ENCODE measurements around the gene C2orf76.

The C2orf76 gene

GRCh38 chr2:119337749-119338148 lies 28.9 kb downstream of the C2orf76 start:
- DNase-seq: no peak

- DNase-seq: no peak
These were observed 32.8 kb downstream of the C2orf76 start for GRCh38 chr2:119333833-119334232.

GRCh38 chr2:119333360-119333759 lies 33.3 kb downstream of the C2orf76 start:
- DNase-seq: no peak

GRCh38 chr2:119332953-119333352 lies 33.7 kb downstream of the C2orf76 start:
- no peak for DNase-seq

- no peak for DNase-seq
These were observed 39.2 kb downstream of the C2orf76 start for GRCh38 chr2:119327431-119327830.

GRCh38 chr2:119326938-119327337 lies 39.7 kb downstream of the C2orf76 start:
- no peak for DNase-seq

- no peak for DNase-seq
These were observed 41.9 kb downstream of the C2orf76 start for GRCh38 chr2:119324685-119325270.

- DNase-seq: no peak
These were observed 43.2 kb downstream of the C2orf76 start for GRCh38 chr2:119323459-119323858.

GRCh38 chr2:119319593-119319992 lies 47.0 kb downstream of the C2orf76 start:
- DNase-seq: peak; percentile 17

GRCh38 chr2:119317554-119317953 lies 49.1 kb downstream of the C2orf76 start:
- DNase-seq: no peak

- DNase-seq: no peak
These were observed 50.6 kb downstream of the C2orf76 start for GRCh38 chr2:119316066-119316465.

GRCh38 chr2:119315241-119315925 lies 51.3 kb downstream of the C2orf76 start:
- no peak for DNase-seq

- no peak for DNase-seq
These were observed 54.8 kb downstream of the C2orf76 start for GRCh38 chr2:119311831-119312230.

- DNase-seq: no peak
These were observed 55.3 kb downstream of the C2orf76 start for GRCh38 chr2:119311371-119311770.

GRCh38 chr2:119308793-119309330 lies 57.8 kb downstream of the C2orf76 start:
- DNase-seq: no peak

- DNase-seq: no peak
These were observed 59.1 kb downstream of the C2orf76 start for GRCh38 chr2:119307419-119308140.

- DNase-seq: no peak
These were observed 60.4 kb downstream of the C2orf76 start for GRCh38 chr2:119306196-119306590.

- DNase-seq: no peak
These were observed 61.0 kb downstream of the C2orf76 start for GRCh38 chr2:119305497-119306195.

- no peak for DNase-seq
These were observed 61.8 kb downstream of the C2orf76 start for GRCh38 chr2:119304847-119305246.

- no peak for DNase-seq
These were observed 65.2 kb downstream of the C2orf76 start for GRCh38 chr2:119301413-119301812.

GRCh38 chr2:119295688-119296375 lies 70.8 kb downstream of the C2orf76 start:
- DNase-seq: no peak

GRCh38 chr2:119294671-119295070 lies 72.0 kb downstream of the C2orf76 start:
- DNase-seq: no peak

- no peak for DNase-seq
These were observed 72.7 kb downstream of the C2orf76 start for GRCh38 chr2:119293900-119294299.

Data from NCI-H1105 treated with DMSO at 0.1 percent for 48 hours (cell line).